RWPE1 (cell line): Measurements from ENCODE around the gene PLCE1.

Source experiments
- CTCF ChIA-PET: fragments of 350-600 bp; sonication (Branson Sonifier 250); formaldehyde crosslinking; extraction: SDS; loops from one replicate; lab custom pipeline; 2021; lab: Yijun Ruan, JAX
- POLR2A ChIA-PET: fragments of 400-600 bp; formaldehyde crosslinking; extraction: SDS; loops from one replicate; lab custom pipeline; 2020; ENCODE audit warnings: antibody characterized with exemption; ENCODE audit not compliant: low non-redundant PET; lab: Yijun Ruan, JAX
- DNase-seq: peaks from one replicate; pipeline ENCODE4 v3.0.0; 2012; ENCODE audit warnings: low spot score
- H3K27ac ChIP-seq: fragments of 450-650 bp; 2 replicates; pipeline ENCODE4 v1.5.1; 2017
- TF ChIP-seq, protein P1 (sequence below): fragments of 450-650 bp; conservative IDR thresholded peaks from 2 replicates; pipeline ENCODE4 v1.5.1; 2017; ENCODE audit warnings: low read depth, mild to moderate bottlenecking

PLCE1 gene

GRCh38 chr10:93993782-93994437, at the start of gene PLCE1:
Gene PLCE1, plus strand, starts transcription at chr10:93993931. Its CDS starts 37,116 bp downstream, at chr10:94031047.
- H3K27ac ChIP-seq: peak within 1 kb of the TSS; percentile 33; the same call in 1 of the 2 replicates
- CTCF ChIA-PET: interaction anchor here (0.6 kb wide), 2 partner anchors 42 to 1537 kb away, joined by 3 read pairs; no protein-coding TSS in a partner anchor
- peak; percentile 58 for DNase-seq
- TF ChIP-seq, protein P1, sequence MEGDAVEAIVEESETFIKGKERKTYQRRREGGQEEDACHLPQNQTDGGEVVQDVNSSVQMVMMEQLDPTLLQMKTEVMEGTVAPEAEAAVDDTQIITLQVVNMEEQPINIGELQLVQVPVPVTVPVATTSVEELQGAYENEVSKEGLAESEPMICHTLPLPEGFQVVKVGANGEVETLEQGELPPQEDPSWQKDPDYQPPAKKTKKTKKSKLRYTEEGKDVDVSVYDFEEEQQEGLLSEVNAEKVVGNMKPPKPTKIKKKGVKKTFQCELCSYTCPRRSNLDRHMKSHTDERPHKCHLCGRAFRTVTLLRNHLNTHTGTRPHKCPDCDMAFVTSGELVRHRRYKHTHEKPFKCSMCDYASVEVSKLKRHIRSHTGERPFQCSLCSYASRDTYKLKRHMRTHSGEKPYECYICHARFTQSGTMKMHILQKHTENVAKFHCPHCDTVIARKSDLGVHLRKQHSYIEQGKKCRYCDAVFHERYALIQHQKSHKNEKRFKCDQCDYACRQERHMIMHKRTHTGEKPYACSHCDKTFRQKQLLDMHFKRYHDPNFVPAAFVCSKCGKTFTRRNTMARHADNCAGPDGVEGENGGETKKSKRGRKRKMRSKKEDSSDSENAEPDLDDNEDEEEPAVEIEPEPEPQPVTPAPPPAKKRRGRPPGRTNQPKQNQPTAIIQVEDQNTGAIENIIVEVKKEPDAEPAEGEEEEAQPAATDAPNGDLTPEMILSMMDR: peak; percentile 26; the same call in 1 of the 2 replicates
- POLR2A ChIA-PET: no interaction called here

DNA sequence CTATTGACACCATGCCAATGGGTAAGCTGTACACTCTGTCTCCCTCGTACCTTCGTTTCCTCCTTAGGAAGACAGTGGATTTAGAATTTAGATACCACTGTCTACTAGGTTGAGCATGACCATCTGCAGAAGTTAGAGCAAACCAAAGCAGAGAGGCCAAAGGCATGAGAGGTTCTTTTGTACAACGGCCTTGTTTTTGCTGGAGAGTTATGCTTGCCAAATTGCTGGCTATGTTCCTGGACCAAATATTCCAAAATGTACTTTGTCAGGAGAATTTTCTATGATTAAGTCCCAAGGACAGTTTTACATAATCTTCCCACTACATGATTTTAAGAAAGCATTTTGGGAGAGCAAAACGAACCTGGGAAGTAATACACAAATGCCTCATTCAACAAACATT, 47.9 kb upstream of the PLCE1 start:
- ChIA-PET POLR2A (no interaction called here), CTCF (interaction anchor here (0.6 to 0.8 kb wide), 2 partner anchors 28 to 433 kb away, joined by 3 read pairs; no protein-coding TSS in a partner anchor)
- TF ChIP-seq, protein P1: no peak
- DNase-seq: no peak
- no peak overlapping the region for H3K27ac ChIP-seq

GRCh38 chr10:93947055-93947454, 46.7 kb upstream of the PLCE1 start:
- H3K27ac ChIP-seq: no peak overlapping the region
- CTCF ChIA-PET: no interaction called here
- POLR2A ChIA-PET: no interaction called here
- no peak for DNase-seq
- TF ChIP-seq, protein P1: no peak

DNA sequence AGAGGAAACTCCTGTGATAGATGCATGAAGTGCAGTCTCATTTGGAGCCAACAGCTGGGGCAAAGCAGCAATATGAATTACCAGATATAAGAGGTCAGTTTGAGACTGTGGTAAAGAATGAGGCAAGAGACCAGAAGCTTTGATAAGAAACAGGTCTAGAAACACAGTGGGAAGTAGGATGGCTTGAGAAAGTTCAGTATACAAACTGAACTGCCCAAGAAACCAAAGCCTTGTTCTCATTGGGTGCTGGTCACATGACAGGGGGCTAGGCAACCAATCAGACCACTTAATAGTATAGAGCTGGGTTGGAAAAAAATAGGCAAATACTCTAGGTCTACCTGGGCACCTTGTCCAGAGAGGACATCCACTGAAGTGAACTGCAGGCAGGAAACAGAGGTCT, 46.2 kb upstream of the PLCE1 start:
- CTCF ChIA-PET: no interaction called here
- no peak overlapping the region for H3K27ac ChIP-seq
- POLR2A ChIA-PET: no interaction called here
- TF ChIP-seq, protein P1: no peak
- DNase-seq: no peak

DNA sequence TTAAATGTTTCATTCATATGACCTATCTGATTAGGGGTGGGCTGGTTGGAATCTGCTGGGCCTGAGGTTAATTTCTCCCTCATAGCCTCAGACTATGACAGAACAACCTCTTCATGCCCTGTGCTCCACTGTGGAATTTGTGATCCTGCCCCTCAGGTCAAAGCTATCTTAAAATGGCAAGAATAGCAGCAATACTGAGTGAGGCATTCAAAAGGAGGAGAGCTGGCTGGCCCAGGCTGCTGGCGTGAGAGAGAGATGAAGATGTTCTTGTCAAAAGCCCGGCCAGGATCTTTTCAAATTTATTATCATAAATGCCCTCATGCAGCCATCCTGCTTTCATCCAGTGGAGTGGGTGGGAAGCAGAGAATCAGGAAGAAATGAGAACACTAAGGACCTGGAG, 41.8 kb upstream of the PLCE1 start:
- TF ChIP-seq, protein P1: no peak
- CTCF ChIA-PET: interaction anchor here (0.6 kb wide), 1 partner anchor 42 kb away, joined by 3 read pairs; the partner anchor contains the start of gene PLCE1
- POLR2A ChIA-PET: no interaction called here
- no peak overlapping the region for H3K27ac ChIP-seq
- no peak for DNase-seq

- no peak for DNase-seq
- ChIA-PET POLR2A (no interaction called here), CTCF (interaction anchor here (0.5 to 0.6 kb wide), 2 partner anchors 253 to 395 kb away, joined by 3 to 7 read pairs; no protein-coding TSS in a partner anchor)
- TF ChIP-seq, protein P1: no peak
- H3K27ac ChIP-seq: no peak overlapping the region
Observed at GRCh38 chr10:93954299-93954698, 39.4 kb upstream of the PLCE1 start.
